A204.1 (cell line): ENCODE results near the gene FXR2.
"Not testable (repeated sequence)": the region's sequence is repeated elsewhere in the genome, so short reads cannot be mapped to it uniquely, and the experiment has no call there.

ENCODE experiments used
- FAIRE-seq: peaks from 2 replicates; lab custom pipeline; 2012; peaks lifted over from hg19 to GRCh38; lab: Jason Lieb, UNC

Gene FXR2

GRCh38 chr17:7627250-7628121 is 12.8 kb upstream of the FXR2 start, which contains the start of gene SAT2:
Gene SAT2 (minus strand): TSS chr17:7627821. CDS start chr17:7627635, 186 bp downstream.
- FAIRE-seq: peak; percentile 75

- no peak for FAIRE-seq
Observed at GRCh38 chr17:7626956-7627249, 12.2 kb upstream of the FXR2 start.

- FAIRE-seq: no peak
Observed at GRCh38 chr17:7626307-7626706, 11.6 kb upstream of the FXR2 start.

GRCh38 chr17:7625749-7626148 is 11.1 kb upstream of the FXR2 start:
- FAIRE-seq: not testable (repeated sequence)

GRCh38 chr17:7623661-7624060 is 9.0 kb upstream of the FXR2 start:
- FAIRE-seq: no peak

GRCh38 chr17:7620835-7621234 is 6.1 kb upstream of the FXR2 start:
- FAIRE-seq: no peak

GRCh38 chr17:7618608-7619007 is 3.9 kb upstream of the FXR2 start:
- no peak for FAIRE-seq

DNA sequence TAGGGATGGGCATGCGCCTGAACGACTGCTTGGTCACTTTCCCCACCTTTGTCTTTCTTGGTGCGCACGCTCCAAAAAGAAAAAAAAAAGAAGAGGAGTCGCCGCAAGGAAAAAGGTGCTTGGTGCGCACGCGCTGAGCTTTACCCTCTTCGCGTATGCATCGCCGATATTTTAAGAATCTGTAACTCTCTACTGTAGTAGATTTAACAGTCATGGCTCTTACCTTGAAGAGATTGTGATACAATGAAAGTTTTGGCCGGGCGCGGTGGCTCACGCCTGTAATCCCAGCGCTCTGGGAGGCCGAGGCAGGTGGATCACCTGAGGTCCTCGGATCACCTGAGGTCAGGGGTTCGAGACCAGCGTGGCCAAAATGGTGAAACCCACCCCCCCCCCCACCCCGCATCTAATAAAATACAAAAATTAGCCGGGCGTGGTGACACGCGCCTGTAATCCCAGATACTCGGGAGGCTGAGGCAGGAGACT is 609 bp upstream of the FXR2 start:
- FAIRE-seq: no peak

DNA sequence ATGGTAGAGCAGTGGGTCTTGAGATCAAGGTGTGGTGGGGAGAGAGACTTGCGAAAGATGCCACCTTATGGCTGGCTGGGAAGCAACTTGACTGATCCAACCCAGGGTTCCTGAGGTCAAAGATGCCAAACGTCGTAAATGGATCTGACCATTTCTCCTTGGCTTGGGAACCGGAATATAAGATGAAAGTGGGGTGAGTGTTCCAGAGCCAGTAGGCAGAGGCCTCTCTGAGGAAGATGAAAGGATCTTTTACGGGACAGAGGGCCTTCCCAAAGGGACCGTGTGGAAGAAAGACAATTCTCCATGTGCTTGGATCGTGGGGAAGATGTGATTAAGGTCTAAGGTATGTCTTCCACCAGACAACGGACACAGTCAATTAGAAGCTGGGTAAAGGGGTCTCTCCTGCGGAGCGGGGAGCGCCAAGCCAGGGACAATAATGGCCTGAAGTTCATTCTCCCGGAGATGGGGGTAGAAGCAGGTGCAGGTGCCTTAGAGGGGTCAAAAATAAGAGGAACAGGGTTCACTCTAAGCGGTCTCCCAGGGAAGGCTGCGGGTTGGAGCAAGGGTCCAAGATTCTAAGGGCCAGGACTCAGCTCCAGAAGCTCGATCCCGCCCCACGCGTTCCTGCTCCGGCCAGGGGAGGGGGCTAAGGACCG is 800 bp downstream of the FXR2 start:
- no peak for FAIRE-seq

DNA sequence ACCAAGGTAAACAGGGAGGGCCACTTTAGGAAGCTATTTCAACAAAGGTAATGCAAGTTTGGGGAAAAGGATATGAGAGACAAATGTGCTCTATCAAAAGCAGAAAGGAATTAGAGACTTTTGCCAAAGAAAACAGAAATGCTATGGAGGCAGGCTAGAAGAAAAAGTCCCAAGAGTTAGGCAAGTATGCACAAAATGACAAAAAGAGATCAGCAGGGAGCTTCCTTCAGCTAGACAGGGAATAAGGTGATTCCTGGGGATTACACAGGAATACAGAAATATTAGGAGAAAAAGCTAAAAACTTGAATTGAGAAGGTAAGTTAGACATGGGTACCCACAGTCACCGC is 2.4 kb downstream of the FXR2 start:
- no peak for FAIRE-seq

DNA sequence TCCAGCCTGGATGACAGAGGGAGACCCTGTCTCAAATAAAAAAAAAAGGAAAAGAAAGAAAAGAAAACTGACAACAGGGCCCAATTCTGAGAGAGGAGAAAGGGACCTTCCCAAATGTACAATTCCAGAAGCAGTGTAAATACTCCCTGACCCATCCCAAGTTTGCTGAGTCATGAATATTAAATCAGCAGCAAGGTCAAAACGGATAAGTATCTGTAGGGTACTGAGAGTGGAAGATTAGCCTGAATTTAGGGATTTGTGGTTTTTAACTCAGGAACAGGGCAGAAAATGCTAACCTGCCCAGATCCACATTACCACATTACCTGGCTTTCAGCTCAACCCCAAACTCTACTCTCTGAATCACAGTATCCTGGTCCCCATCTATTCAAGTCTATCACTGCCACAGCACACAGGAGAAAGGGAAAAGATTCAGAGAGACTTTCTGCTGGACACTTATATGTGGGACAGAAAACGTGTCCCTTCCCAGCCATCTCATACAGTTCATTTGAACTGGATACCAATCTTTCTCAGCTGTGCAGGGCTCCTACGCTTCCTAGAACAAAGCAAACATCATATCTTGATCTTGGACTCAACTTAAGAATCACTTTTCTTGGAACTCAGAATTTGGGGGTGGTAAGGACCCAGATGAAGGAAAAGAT is 2.9 kb downstream of the FXR2 start:
- FAIRE-seq: no peak

GRCh38 chr17:7610641-7611040 is 4.1 kb downstream of the FXR2 start:
- no peak for FAIRE-seq

GRCh38 chr17:7606280-7606679 is 8.4 kb downstream of the FXR2 start:
- no peak for FAIRE-seq

GRCh38 chr17:7597561-7597960 is 17.1 kb downstream of the FXR2 start:
- not testable (repeated sequence) for FAIRE-seq

GRCh38 chr17:7593296-7593695 is 21.4 kb downstream of the FXR2 start:
- FAIRE-seq: no peak

DNA sequence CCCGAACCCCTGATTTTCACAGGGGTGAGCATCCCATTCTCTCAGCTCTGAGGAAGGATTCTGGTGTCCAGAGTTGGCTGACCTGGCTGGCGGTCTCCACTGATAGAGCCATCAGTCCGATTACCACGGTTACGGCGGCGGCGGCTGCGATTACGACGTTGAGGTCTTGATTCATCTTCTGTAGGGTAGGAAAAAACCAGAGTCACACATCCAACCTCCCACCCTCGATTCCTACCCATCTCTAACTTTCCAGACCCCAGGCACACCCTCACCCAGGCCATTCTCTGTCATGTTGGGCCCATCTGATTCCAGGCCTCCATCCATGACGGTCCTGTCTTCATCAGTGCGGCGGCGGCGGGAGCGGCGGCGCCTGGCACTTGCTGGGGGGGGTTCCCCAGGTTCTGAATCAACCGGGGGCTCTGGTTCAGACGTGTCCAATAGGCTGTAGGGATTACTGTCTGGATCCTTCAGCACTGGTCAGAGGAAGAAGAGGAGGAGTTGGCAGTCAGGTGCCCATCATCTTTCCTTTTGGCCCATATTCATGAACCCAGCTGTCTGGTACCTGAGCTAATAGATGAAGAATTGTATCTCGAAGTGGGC is 22.2 kb downstream of the FXR2 start:
- FAIRE-seq: no peak

DNA sequence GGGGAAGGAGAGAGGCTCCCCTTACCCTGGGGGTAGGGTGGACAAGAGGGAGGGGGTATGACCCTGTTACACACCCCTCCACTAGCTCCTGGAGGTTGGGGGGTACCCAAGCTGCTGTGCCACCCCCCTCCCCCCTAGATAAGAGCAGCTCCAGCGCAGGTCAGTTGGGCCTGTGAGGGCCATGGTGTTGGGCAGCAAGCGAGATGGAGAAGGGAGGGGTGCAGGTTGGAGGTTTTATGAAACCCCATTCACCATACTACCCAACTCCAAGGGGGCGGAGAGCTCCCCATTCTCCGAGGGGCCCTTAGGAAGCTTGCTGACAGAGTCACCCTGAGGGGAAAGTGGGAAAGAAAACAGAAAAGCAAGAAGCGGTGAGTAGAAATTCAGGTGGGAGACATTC is 23.1 kb downstream of the FXR2 start:
- no peak for FAIRE-seq

DNA sequence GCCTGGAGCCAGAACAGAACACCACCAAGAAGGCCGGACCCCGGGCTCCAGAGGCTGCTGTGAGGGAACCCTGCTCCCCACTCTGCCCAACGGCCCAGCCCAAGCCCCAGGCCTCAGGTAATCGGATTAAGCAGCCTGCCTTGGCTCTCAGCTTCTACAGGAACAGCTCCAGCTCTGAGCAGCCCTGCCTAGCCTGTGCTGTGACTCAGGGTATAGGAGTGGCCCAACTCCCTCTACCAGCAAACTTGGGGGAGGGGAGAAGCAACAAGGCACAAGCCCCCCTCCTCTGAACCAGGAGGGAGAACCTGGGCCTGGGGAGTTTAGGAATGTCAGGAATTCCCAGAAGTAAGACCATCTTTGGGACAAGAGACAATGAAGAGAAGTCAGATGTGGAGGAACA is 24.0 kb downstream of the FXR2 start:
- no peak for FAIRE-seq

- FAIRE-seq: no peak
Observed at GRCh38 chr17:7589891-7590691, 24.6 kb downstream of the FXR2 start, which contains the start of gene SOX15. Gene SOX15 (minus strand): TSS chr17:7590094. CDS start chr17:7589676, 418 bp downstream.

- no peak for FAIRE-seq
Observed at GRCh38 chr17:7589204-7589868, 25.4 kb downstream of the FXR2 start.

GRCh38 chr17:7588553-7589203 is 26.0 kb downstream of the FXR2 start:
- FAIRE-seq: no peak
